Lung (tissue), 12 donors: ENCODE measurements around the gene LSM2. TPM values are rescaled to one million over a fixed set of nuclear protein-coding genes. Genes with fewer than 3 reads are reported as not detected.

Experiments
- ATAC-seq: fragments of 200-7000 bp; cut with Tn5 transposase; one replicate; pipeline ENCODE4 v1.9.1; 2020; ENCODE audit warnings: moderate number of reproducible peaks; ENCODE audit not compliant: insufficient read depth, low FRiP score
- DNase-seq, 3 donors: peaks; one replicate each; pipeline ENCODE4 v3.0.0-alpha.2; 2013 to 2017
- H3K27ac ChIP-seq, 2 donors: one replicate each; pipeline ENCODE4 v1.5.1; 2013; ENCODE audit warnings: mild to moderate bottlenecking in 2 of 2, moderate library complexity in 2 of 2, control low read depth in 1 of 2, inconsistent platforms in 1 of 2, low read depth in 1 of 2, low read length in 1 of 2
- H3K27me3 ChIP-seq, 3 donors: one replicate each; pipeline ENCODE4 v1.5.1; 2013; ENCODE audit warnings: low read length in 2 of 3; ENCODE audit not compliant: control insufficient read depth in 3 of 3, insufficient read depth in 3 of 3
- H3K36me3 ChIP-seq, 4 donors: one replicate each; pipeline ENCODE4 v1.5.1; 2013; ENCODE audit warnings: low read length in 4 of 4, mild to moderate bottlenecking in 1 of 4, moderate library complexity in 1 of 4; ENCODE audit not compliant: control insufficient read depth in 4 of 4, insufficient read depth in 4 of 4
- H3K4me1 ChIP-seq, 5 donors: one replicate each; pipeline ENCODE4 v1.5.1; 2013; ENCODE audit warnings: low read length in 5 of 5, mild to moderate bottlenecking in 2 of 5, moderate library complexity in 1 of 5; ENCODE audit not compliant: control insufficient read depth in 5 of 5, insufficient read depth in 5 of 5
- H3K4me3 ChIP-seq: one replicate; pipeline ENCODE4 v1.5.1; 2013; ENCODE audit warnings: mild to moderate bottlenecking, control low read depth, moderate library complexity
- H3K9ac ChIP-seq, 2 donors: one replicate each; pipeline ENCODE4 v1.5.1; 2013; ENCODE audit warnings: low read length in 2 of 2, control low read depth in 1 of 2; ENCODE audit not compliant: insufficient read depth in 1 of 2
- H3K9me3 ChIP-seq, 4 donors: one replicate each; pipeline ENCODE4 v1.5.1; 2013; ENCODE audit warnings: low read length in 3 of 4, mild to moderate bottlenecking in 1 of 4, moderate library complexity in 1 of 4; ENCODE audit not compliant: control insufficient read depth in 4 of 4, insufficient read depth in 3 of 4
- CTCF ChIP-seq: IDR thresholded peaks from 2 replicates; pipeline ENCODE4 v1.5.1; 2012; ENCODE audit warnings: mild to moderate bottlenecking; ENCODE audit errors: control extremely low read depth, extremely low read depth
- WGBS, 2 donors: extraction: QIAGEN DNeasy Blood & Tissue Kit; methylation state at CpG; one replicate each; pipeline ENCODE4 v1.1.7; 2013; 5-methylcytosine and 5-hydroxymethylcytosine counted together
- polyA plus RNA-seq, 2 donors: library from polyadenylated mRNA; stranded (reverse); fragments of 200-250 nt; gene quantifications; one replicate each; pipeline ENCODE4 v1.2.1, GENCODE V29; 2013
- total RNA-seq, 2 donors: library from RNA; depleted of rRNA in 1 of 2; stranded (reverse); fragments of >200 nt in 1 of 2; gene quantifications; one replicate each; pipeline ENCODE4 v1.2.1, GENCODE V29; 2014 to 2021
- donor health status: control.
- donor health status: control.
- donor health status: Bipolar disorder and iron deficiency.
- donor health status: healthy.
- donor health status: DM: yes; HTN: yes; CAD: no.

Gene LSM2
- total and polyA plus RNA-seq, 4 donors: 22.0 to 66.7 (median 45.7) TPM

- H3K4me3 ChIP-seq: no peak overlapping the region
- peaks cover 6 to 54% (median 19%) of the 10 kb centered on the region in 4 donors for H3K36me3 ChIP-seq
- H3K27me3 ChIP-seq: no peaks in the 10 kb centered on the region
- 96 to 97% methylated on average over 10 of the region's 10 CpGs for WGBS, 2 donors
- no peak overlapping the region for H3K9ac ChIP-seq
- H3K9me3 ChIP-seq: no peaks in the 10 kb centered on the region
- ATAC-seq (no peak), DNase-seq (no peak)
- peaks cover 0 to 9% (median 0%) of the 10 kb centered on the region in 5 donors for H3K4me1 ChIP-seq
- no peak for TF ChIP-seq CTCF
- H3K27ac ChIP-seq: no peak overlapping the region
Measured at GRCh38 chr6:31779908-31780307, 26.9 kb downstream of the LSM2 start.

DNA sequence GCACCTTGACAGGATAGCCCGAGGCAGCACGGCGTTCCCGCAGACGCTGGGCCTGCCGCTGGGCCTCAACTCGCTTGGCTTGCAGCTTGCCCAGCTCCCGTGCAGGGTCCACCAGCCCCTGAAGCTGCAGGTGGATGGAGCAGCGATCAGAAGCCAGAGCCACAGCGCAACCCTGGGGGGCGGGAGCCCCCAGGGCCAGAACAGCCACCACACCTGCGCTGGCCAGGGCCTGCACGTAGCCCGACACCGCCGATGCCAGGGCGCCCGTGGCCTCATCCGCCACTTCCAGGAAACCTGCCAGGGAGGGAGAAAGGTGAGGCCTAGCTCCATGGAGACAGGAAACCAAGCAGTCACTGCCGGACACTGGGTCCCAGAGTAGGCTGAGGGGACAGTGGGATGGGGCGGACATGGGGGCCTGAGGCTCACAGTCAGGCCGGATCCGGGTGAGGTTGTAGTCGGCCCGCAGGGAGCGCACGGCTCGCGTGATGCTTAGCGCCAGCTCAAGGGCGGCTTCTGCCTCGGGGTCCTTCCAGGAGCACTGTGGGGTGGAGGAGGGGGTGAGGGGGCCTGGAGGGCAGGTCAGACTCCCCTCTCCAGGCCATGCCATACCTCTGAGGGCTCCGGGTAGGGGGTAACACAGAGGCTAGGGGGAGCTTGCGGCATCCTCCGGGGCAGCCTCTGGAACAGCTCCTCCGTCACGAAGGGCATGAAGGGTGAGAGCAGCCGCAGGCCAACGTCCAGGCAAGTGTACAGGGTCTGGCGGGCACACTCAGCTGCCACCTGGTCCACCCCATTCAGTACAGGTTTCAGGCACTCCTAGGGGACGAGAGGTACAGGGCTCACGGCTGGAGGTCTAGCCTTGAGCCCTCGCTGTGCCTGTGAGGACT is 27.5 kb downstream of the LSM2 start:
- Histone ChIP-seq H3K4me1 (peaks cover 0 to 9% (median 0%) of the 10 kb centered on the region in 5 donors), H3K9me3 (no peaks in the 10 kb centered on the region), H3K36me3 (peaks cover 6 to 47% (median 19%) of the 10 kb centered on the region in 4 donors), H3K27me3 (no peaks in the 10 kb centered on the region), H3K9ac (no peak overlapping the region), H3K27ac (no peak overlapping the region), H3K4me3 (no peak overlapping the region)
- 94 to 95% methylated on average over 43 of the region's 43 CpGs for WGBS, 2 donors
- no peak for DNase-seq
- ATAC-seq: no peak
- TF ChIP-seq CTCF: no peak

DNA sequence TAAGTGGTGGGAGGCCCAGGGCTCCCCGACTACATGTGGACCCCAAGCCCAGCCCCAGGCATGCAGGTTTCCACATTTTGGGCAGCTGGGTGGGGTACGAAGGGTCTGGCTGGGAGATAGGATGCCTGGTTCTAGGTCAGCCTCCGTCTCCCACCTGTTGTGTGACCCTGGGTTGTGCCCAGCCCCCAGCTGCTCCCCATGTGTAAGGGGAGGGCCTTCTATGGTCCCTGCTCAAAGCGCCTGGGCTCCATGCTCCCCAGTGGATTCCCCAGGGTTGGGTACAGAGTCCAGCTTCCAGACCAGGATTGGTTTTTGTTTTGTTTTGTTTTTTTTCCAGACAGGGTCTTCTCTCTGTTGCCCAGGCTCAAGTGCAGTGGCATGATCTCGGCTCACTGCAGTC is 28.6 kb downstream of the LSM2 start:
- 89 to 94% methylated on average over 5 of the region's 5 CpGs for WGBS, 2 donors
- Histone ChIP-seq H3K9me3 (no peaks in the 10 kb centered on the region), H3K9ac (no peak overlapping the region), H3K4me3 (no peak overlapping the region), H3K36me3 (peaks cover 3 to 42% (median 18%) of the 10 kb centered on the region in 4 donors), H3K27ac (no peak overlapping the region), H3K27me3 (no peaks in the 10 kb centered on the region), H3K4me1 (peaks cover 0 to 9% (median 0%) of the 10 kb centered on the region in 5 donors)
- ATAC-seq (no peak), DNase-seq (no peak)
- no peak for TF ChIP-seq CTCF
